SK-N-SH (cell line): ENCODE results near the gene OTOG. TPM values are rescaled to one million over a fixed set of nuclear protein-coding genes. Genes with fewer than 3 reads are reported as not detected.

Experiments
- CTCF ChIA-PET: fragments of 300-600, 350-600 bp; formaldehyde crosslinking; extraction: SDS; loops from one replicate; lab custom pipeline; 2021; lab: Yijun Ruan, JAX
- POLR2A ChIA-PET: fragments of 350-600 bp; sonication (Branson Sonifier 250); formaldehyde crosslinking; extraction: SDS; loops from one replicate; lab custom pipeline; 2020; ENCODE audit warnings: antibody characterized with exemption, inconsistent platforms; lab: Yijun Ruan, JAX
- DNase-seq: peaks from one replicate; pipeline ENCODE4 v3.0.0; 2012
- H2AFZ ChIP-seq: fragments of 200-600 bp; sonication (generic); 2 replicates; pipeline ENCODE4 v1.8.1; 2016; ENCODE audit warnings: antibody characterized with exemption, mild to moderate bottlenecking, low read depth
- H3F3A ChIP-seq: fragments of 200-600 bp; sonication (generic); replicated peaks from 2 replicates; pipeline ENCODE3; 2016; ENCODE audit warnings: antibody characterized with exemption, mild to moderate bottlenecking; ENCODE audit not compliant: insufficient read depth
- H3K27ac ChIP-seq, 2 experiments: fragments of 200-500 bp in 1 of 2; fragments of 200-600 bp in 1 of 2; sonication (Bioruptor generic) in 1 of 2; sonication (generic), shearing (Covaris generic) in 1 of 2; 2 replicates each; pipeline versions ENCODE4 v1.5.1 to v1.6.1; 2014 to 2016; ENCODE audit warnings: low read depth in 2 of 2, inconsistent platforms in 1 of 2, low read length in 1 of 2, mild to moderate bottlenecking in 1 of 2, mixed read lengths in 1 of 2
- H3K27me3 ChIP-seq: fragments of 200-600 bp; sonication (generic), shearing (Covaris generic); 2 replicates; pipeline ENCODE4 v1.6.1; 2016; ENCODE audit warnings: mixed run types; ENCODE audit not compliant: insufficient read depth
- H3K36me3 ChIP-seq, 2 experiments: fragments of 200-500 bp in 1 of 2; fragments of 200-600 bp in 1 of 2; sonication (Bioruptor generic) in 1 of 2; sonication (generic) in 1 of 2; replicated peaks in 1 of 2; 2 replicates each; pipeline versions ENCODE3 to v1.5.1; 2014 to 2016; ENCODE audit warnings: low read length in 1 of 2, mild to moderate bottlenecking in 1 of 2; ENCODE audit not compliant: insufficient read depth in 2 of 2, control insufficient read depth in 1 of 2
- H3K4me1 ChIP-seq, 2 experiments: fragments of 200-500 bp in 1 of 2; fragments of 200-600 bp in 1 of 2; sonication (Bioruptor generic) in 1 of 2; sonication (generic), shearing (Covaris generic) in 1 of 2; 2 replicates each; pipeline versions ENCODE4 v1.5.1 to v1.6.1; 2014 to 2016; ENCODE audit warnings: low read depth in 1 of 2, low read length in 1 of 2, mixed run types in 1 of 2; ENCODE audit not compliant: insufficient read depth in 2 of 2, control insufficient read depth in 1 of 2
- H3K4me2 ChIP-seq: fragments of 200-600 bp; sonication (generic), shearing (Covaris generic); 2 replicates; pipeline ENCODE4 v1.6.1; 2017; ENCODE audit warnings: mixed run types
- H3K4me3 ChIP-seq, 2 experiments: fragments of 200-500 bp in 1 of 2; fragments of 200-600 bp in 1 of 2; sonication (Bioruptor generic) in 1 of 2; sonication (generic), shearing (Covaris generic) in 1 of 2; 2 replicates each; pipeline versions ENCODE4 v1.5.1 to v1.8.1; 2014 to 2016; ENCODE audit warnings: low read depth in 2 of 2, inconsistent platforms in 1 of 2, low read length in 1 of 2, mild to moderate bottlenecking in 1 of 2, mixed read lengths in 1 of 2, moderate library complexity in 1 of 2
- H3K79me2 ChIP-seq: fragments of 200-600 bp; sonication (generic); 2 replicates; pipeline ENCODE4 v1.8.1; 2017; ENCODE audit warnings: mild to moderate bottlenecking; ENCODE audit not compliant: insufficient read depth
- H3K9ac ChIP-seq: fragments of 200-600 bp; sonication (generic); 2 replicates; pipeline ENCODE4 v1.6.1; 2017; ENCODE audit warnings: mixed run types
- H3K9me2 ChIP-seq: fragments of 200-600 bp; sonication (generic); 2 replicates; pipeline ENCODE4 v1.6.1; 2017; ENCODE audit warnings: mixed run types
- H3K9me3 ChIP-seq: fragments of 200-600 bp; sonication (generic); 2 replicates; pipeline ENCODE4 v1.6.1; 2017; ENCODE audit warnings: mixed run types, mild to moderate bottlenecking, moderate library complexity
- H4K20me1 ChIP-seq: fragments of 200-600 bp; sonication (generic); 2 replicates; pipeline ENCODE4 v1.6.1; 2017; ENCODE audit warnings: mild to moderate bottlenecking, mixed run types; ENCODE audit not compliant: insufficient read depth
- CHD2 ChIP-seq: fragments of 150-350 bp; IDR thresholded peaks from 2 replicates; pipeline ENCODE4 v1.6.1; 2018; ENCODE audit warnings: low read length; ENCODE audit not compliant: partially characterized antibody
- ELF1 ChIP-seq: IDR thresholded peaks from 2 replicates; pipeline ENCODE4 v1.4.0; 2012
- EP300 ChIP-seq, 2 experiments: IDR thresholded peaks; 2 replicates each; pipeline versions ENCODE4 v1.4.0 to v1.6.1; 2012; ENCODE audit warnings: borderline replicate concordance in 1 of 2, low read depth in 1 of 2, low read length in 1 of 2
- EZH2phosphoT487 ChIP-seq: fragments of 200-600 bp; sonication (generic); IDR thresholded peaks from 2 replicates; pipeline ENCODE4 v1.6.1; 2017; ENCODE audit warnings: low read depth, mixed run types, mild to moderate bottlenecking, antibody characterized with exemption, moderate library complexity, borderline replicate concordance
- FOXM1 ChIP-seq: IDR thresholded peaks from 2 replicates; pipeline ENCODE4 v1.4.0; 2012; ENCODE audit warnings: low read depth, mild to moderate bottlenecking
- GABPA ChIP-seq: IDR thresholded peaks from 2 replicates; pipeline ENCODE4 v1.4.0; 2012; ENCODE audit warnings: low read depth, mild to moderate bottlenecking
- IRF3 ChIP-seq: fragments of 150-350 bp; IDR thresholded peaks from 2 replicates; pipeline ENCODE4 v1.6.1; 2016; ENCODE audit warnings: mild to moderate bottlenecking, low read depth, low read length
- MEF2A ChIP-seq: IDR thresholded peaks from 2 replicates; pipeline ENCODE4 v1.4.0; 2012; ENCODE audit warnings: low read depth, borderline replicate concordance
- MXI1 ChIP-seq: IDR thresholded peaks from 2 replicates; pipeline ENCODE4 v1.6.1; 2012; ENCODE audit warnings: mild to moderate bottlenecking, low read depth, low read length, improper control_type of control experiment
- NRF1 ChIP-seq: IDR thresholded peaks from 2 replicates; pipeline ENCODE4 v1.6.1; 2012; ENCODE audit warnings: low read depth, mild to moderate bottlenecking, low read length
- POLR2AphosphoS5 ChIP-seq: IDR thresholded peaks from 2 replicates; pipeline ENCODE4 v1.6.1; 2012; ENCODE audit warnings: low read depth, low read length
- RAD21 ChIP-seq: IDR thresholded peaks from 2 replicates; pipeline ENCODE4 v1.6.1; 2012; ENCODE audit warnings: mild to moderate bottlenecking, low read length
- REST ChIP-seq: IDR thresholded peaks from 2 replicates; pipeline ENCODE4 v1.6.1; 2012; ENCODE audit warnings: mild to moderate bottlenecking, low read depth, low read length, moderate library complexity
- SMC3 ChIP-seq: IDR thresholded peaks from 2 replicates; pipeline ENCODE4 v1.6.1; 2012; ENCODE audit warnings: low read depth, low read length, improper control_type of control experiment
- TEAD4 ChIP-seq: IDR thresholded peaks from 2 replicates; pipeline ENCODE4 v1.4.0; 2012; ENCODE audit warnings: mild to moderate bottlenecking, borderline replicate concordance; ENCODE audit not compliant: insufficient read depth
- USF2 ChIP-seq: fragments of 150-350 bp; IDR thresholded peaks from 2 replicates; pipeline ENCODE4 v1.6.1; 2017; ENCODE audit warnings: antibody characterized with exemption, low read length, low read depth, borderline replicate concordance
- YY1 ChIP-seq: IDR thresholded peaks from 2 replicates; pipeline ENCODE4 v1.4.0; 2012; ENCODE audit warnings: low read depth, mild to moderate bottlenecking
- WGBS: methylation state at CpG from one replicate; pipeline ENCODE4 v1.1.6; 2017; ENCODE audit warnings: low lambda C conversion rate; 5-methylcytosine and 5-hydroxymethylcytosine counted together
- polyA plus RNA-seq, 3 experiments: library from polyadenylated mRNA; depleted of rRNA; stranded (reverse); fragments of >200 nt; gene quantifications; 2 replicates each; pipeline ENCODE4 v1.2.3, GENCODE V29; 2012
- TF ChIP-seq, protein P1 (sequence below): IDR thresholded peaks from 2 replicates; pipeline ENCODE4 v1.4.0; 2012; ENCODE audit warnings: low read depth, borderline replicate concordance
- TF ChIP-seq, protein P2 (sequence below): IDR thresholded peaks from 2 replicates; pipeline ENCODE4 v1.4.0; 2012; ENCODE audit warnings: low read depth, borderline replicate concordance

OTOG gene
- polyA plus RNA-seq, 1 of the 3 experiments (the other 2 are of a cell fraction), result not detected

GRCh38 chr11:17578296-17578695, 31.2 kb downstream of the OTOG start:
- POLR2A ChIA-PET, result interaction anchor here (0.6 kb wide), 1 partner anchor 675 kb away, joined by 3 read pairs; no protein-coding TSS in a partner anchor
- CTCF ChIA-PET, result interaction anchor here (1.1 to 1.3 kb wide), 4 partner anchors 9 to 143 kb away, joined by 3 to 4 read pairs (median 3); no protein-coding TSS in a partner anchor

DNA sequence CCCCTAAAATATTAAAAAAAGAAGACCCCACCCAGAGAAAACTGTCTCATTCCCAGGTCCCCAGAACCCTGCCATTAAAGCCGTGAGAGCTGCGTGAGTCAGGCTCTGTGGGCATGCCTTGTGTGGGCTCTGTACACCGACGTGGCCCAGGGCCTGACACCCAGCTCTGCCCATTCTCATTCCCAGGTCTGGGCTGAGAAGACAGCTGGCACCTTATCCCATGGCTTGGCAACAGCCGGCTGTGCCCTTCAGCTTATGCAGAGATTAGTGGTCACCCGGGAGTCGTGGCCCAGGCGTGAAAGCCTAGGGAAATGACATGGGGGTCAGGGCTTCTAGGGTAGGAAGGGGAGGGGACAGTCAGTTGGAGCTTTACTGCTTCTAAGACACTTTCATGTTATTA, 31.9 kb downstream of the OTOG start:
- Histone ChIP-seq H3K27me3 (no peaks in the 10 kb centered on the region), H3K36me3 (no peaks in the 10 kb centered on the region), H3K4me1 (no peaks in the 10 kb centered on the region), H3F3A (no peaks in the 10 kb centered on the region), H3K27ac (no peak overlapping the region), H3K9ac (no peak overlapping the region), H3K4me3 (no peak overlapping the region), H3K79me2 (no peaks in the 10 kb centered on the region), H2AFZ (no peak overlapping the region), H4K20me1 (no peaks in the 10 kb centered on the region), H3K9me2 (no peaks in the 10 kb centered on the region), H3K9me3 (no peaks in the 10 kb centered on the region), H3K4me2 (no peak overlapping the region)
- ChIA-PET POLR2A (no interaction called here), CTCF (interaction anchor here (0.6 to 1.3 kb wide), 5 partner anchors 8 to 218 kb away, joined by 3 to 4 read pairs (median 3); no protein-coding TSS in a partner anchor)
- DNase-seq, result no peak
- TF ChIP-seq TEAD4, result no peak
- TF ChIP-seq YY1, result no peak
- TF ChIP-seq, protein P1, sequence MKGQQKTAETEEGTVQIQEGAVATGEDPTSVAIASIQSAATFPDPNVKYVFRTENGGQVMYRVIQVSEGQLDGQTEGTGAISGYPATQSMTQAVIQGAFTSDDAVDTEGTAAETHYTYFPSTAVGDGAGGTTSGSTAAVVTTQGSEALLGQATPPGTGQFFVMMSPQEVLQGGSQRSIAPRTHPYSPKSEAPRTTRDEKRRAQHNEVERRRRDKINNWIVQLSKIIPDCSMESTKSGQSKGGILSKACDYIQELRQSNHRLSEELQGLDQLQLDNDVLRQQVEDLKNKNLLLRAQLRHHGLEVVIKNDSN, result no peak
- no peak for TF ChIP-seq GABPA
- no peak for TF ChIP-seq REST
- TF ChIP-seq POLR2AphosphoS5, result no peak
- no peak for TF ChIP-seq IRF3
- TF ChIP-seq SMC3, result no peak
- no peak for TF ChIP-seq MXI1
- no peak for TF ChIP-seq RAD21
- no peak for TF ChIP-seq EZH2phosphoT487
- TF ChIP-seq NRF1, result no peak
- 65% methylated on average over 8 of the region's 8 CpGs for WGBS

More at GRCh38 chr11:17578296-17578695, 31.2 kb downstream of the OTOG start:
- Histone ChIP-seq H3K4me2 (no peak overlapping the region), H3K9ac (no peak overlapping the region), H3K4me3 (no peak overlapping the region), H3F3A (no peaks in the 10 kb centered on the region), H4K20me1 (no peaks in the 10 kb centered on the region), H3K27me3 (no peaks in the 10 kb centered on the region), H3K9me2 (no peaks in the 10 kb centered on the region), H2AFZ (no peak overlapping the region), H3K9me3 (no peaks in the 10 kb centered on the region), H3K27ac (no peak overlapping the region), H3K79me2 (no peaks in the 10 kb centered on the region), H3K4me1 (no peaks in the 10 kb centered on the region), H3K36me3 (no peaks in the 10 kb centered on the region)
- 61% methylated on average over 9 of the region's 11 CpGs for WGBS
- TF ChIP-seq FOXM1, result no peak
- TF ChIP-seq GABPA, result no peak
- TF ChIP-seq, protein P2, sequence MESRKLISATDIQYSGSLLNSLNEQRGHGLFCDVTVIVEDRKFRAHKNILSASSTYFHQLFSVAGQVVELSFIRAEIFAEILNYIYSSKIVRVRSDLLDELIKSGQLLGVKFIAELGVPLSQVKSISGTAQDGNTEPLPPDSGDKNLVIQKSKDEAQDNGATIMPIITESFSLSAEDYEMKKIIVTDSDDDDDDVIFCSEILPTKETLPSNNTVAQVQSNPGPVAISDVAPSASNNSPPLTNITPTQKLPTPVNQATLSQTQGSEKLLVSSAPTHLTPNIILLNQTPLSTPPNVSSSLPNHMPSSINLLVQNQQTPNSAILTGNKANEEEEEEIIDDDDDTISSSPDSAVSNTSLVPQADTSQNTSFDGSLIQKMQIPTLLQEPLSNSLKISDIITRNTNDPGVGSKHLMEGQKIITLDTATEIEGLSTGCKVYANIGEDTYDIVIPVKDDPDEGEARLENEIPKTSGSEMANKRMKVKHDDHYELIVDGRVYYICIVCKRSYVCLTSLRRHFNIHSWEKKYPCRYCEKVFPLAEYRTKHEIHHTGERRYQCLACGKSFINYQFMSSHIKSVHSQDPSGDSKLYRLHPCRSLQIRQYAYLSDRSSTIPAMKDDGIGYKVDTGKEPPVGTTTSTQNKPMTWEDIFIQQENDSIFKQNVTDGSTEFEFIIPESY, result no peak
- no peak for TF ChIP-seq TEAD4
- TF ChIP-seq CHD2, result no peak
- TF ChIP-seq ELF1, result no peak
- TF ChIP-seq MEF2A, result no peak
- TF ChIP-seq EP300 (IDR thresholded peaks at IDR 0.05; ENCODE audit: borderline replicate concordance in 1 of 2, low read depth in 1 of 2, low read length in 1 of 2), result no peak
- TF ChIP-seq USF2, result no peak
- no peak for TF ChIP-seq RAD21
- no peak for DNase-seq
